HG03565 (cell line): Measurements from ENCODE around the gene BAZ1B.

ENCODE experiments used
- ATAC-seq: cut with Tn5 transposase; IDR thresholded peaks from one replicate; pipeline ENCODE4 v1.9.1; 2021; ENCODE audit warnings: mild to moderate bottlenecking, moderate library complexity; ENCODE audit not compliant: unreplicated experiment

The BAZ1B gene

DNA sequence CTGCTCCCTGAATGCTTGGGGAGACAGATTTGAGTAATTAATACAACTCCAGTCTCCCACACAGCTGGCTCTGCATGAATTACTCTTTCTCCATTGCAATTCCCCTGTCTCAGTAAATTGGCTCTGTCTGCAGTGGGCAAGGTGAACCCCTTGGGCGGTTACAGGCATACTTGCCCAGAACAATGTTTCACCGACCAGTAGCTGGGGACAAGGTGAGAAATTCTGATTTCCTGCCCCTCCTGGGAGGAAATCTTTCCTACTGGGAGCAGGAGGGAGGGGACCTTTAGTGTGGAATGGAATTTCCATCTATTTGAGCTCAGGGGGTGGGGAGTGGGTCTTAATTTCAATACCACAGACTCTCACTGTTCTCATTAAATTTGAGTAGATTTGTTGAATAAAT is 130.7 kb downstream of the BAZ1B start:
- ATAC-seq: no peak
